GM19023 (cell line): ENCODE measurements around the gene SLC9A1.
"Not testable (repeated sequence)": the region's sequence is repeated elsewhere in the genome, so short reads cannot be mapped to it uniquely, and the experiment has no call there.

Experiments used
- ATAC-seq: cut with Tn5 transposase; IDR thresholded peaks from one replicate; pipeline ENCODE4 v1.9.1; 2021; ENCODE audit warnings: mild to moderate bottlenecking, moderate library complexity; ENCODE audit not compliant: unreplicated experiment

The SLC9A1 gene

GRCh38 chr1:27135541-27136235, 19.2 kb downstream of the SLC9A1 start:
- no peak for ATAC-seq

DNA sequence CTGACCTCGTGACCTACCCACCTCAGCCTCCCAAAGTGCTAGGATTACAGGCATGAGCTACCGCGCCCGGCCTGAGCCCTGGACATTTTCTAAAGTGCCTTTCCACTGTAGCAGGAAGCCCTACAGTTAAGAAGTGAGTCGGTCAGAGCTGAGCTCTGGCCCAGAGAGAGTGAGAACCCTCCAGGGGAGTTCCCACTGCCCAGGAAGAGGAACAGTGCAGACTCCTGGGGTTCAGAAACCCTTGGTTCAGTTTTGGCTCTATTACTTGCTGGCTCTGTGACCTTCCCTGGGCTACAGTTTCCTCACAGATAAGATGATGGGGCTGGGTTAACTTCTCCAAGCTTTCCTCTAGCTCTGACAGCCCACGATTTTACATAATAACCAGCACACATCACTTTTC, 20.9 kb downstream of the SLC9A1 start:
- ATAC-seq: peak; percentile 66

- no peak for ATAC-seq
Measured at GRCh38 chr1:27133158-27133557, 21.8 kb downstream of the SLC9A1 start.

GRCh38 chr1:27132624-27133023, 22.3 kb downstream of the SLC9A1 start:
- no peak for ATAC-seq

DNA sequence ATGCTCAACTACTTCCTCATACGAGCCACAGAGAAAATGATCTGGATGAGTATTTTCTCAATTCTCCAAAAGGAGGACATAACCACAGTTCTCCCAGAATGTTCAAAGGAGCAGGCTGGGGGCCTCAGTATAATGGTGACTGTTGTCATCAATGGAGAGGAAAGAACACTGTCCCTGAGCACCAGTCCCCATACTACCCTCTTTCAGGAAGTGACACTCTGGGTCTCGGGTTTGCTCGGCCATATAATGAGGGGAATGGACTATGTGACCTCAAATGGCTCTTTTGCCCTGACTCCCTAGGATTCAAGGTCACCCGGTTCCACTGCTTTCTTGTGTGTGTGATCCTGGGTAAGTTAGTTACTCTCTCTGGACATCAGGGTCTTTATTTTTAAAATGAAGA, 22.8 kb downstream of the SLC9A1 start:
- ATAC-seq: no peak

GRCh38 chr1:27130798-27131197, 24.1 kb downstream of the SLC9A1 start:
- ATAC-seq: no peak

DNA sequence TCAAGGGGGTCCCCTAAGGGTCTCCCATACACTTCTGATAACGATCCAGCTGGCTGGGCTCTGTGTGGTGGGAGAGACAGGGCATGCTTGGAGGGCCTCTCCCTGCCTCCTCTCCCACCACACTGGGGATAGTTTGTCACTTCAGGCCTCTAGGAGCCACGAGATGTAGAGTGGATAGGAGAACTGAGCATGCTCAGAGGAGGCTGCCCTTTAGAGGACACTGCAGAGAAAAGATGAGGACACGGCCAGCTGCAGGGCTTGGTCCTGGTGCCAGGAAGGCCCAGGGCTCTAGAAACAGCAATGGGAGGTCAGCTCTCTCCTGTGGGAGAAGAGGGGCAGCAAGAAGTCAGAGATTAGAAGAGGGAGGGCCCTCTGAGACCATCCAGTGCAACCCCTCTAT, 25.7 kb downstream of the SLC9A1 start:
- ATAC-seq: no peak

- no peak for ATAC-seq
Measured at GRCh38 chr1:27127419-27127818, 27.5 kb downstream of the SLC9A1 start.

GRCh38 chr1:27126391-27126790, 28.5 kb downstream of the SLC9A1 start:
- ATAC-seq: no peak

DNA sequence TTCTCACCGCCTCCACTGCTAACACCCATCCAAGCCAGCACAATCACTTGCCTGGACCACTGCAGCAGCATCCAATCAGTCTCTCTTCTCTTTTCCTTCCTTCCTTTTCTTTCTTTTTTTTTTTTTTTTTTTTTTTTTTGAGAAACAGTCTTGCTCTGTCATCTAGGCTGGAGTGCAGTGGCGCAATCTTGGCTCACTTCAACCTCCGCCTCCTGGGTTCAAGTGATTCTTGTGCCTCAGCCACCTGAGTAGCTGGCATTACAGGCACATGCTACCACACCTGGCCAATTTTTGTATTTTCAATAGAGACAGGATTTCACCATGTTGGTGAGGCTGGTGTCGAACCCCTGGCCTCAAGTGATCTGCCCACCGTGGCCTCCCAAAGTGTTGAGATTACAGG, 29.8 kb downstream of the SLC9A1 start:
- ATAC-seq: not testable (repeated sequence)

DNA sequence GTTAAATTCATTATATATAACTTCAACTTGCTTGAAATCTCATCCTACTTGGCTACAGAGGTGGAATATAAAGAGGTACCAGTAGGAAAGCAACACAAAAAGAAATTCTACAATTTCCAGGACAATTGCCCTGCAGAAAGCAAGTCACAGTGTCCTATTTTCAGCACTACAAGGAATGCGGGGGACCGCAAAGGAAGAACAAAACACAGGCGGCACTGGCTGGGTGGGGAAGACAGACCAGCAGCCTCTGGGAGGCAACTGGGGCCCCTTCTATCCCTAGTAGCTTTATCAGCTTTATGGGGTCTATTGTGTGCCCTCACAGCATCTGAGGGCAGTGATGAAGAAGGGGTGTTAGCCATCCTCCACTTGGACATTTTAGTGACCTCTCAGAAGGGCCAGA, 30.5 kb downstream of the SLC9A1 start:
- ATAC-seq: no peak

DNA sequence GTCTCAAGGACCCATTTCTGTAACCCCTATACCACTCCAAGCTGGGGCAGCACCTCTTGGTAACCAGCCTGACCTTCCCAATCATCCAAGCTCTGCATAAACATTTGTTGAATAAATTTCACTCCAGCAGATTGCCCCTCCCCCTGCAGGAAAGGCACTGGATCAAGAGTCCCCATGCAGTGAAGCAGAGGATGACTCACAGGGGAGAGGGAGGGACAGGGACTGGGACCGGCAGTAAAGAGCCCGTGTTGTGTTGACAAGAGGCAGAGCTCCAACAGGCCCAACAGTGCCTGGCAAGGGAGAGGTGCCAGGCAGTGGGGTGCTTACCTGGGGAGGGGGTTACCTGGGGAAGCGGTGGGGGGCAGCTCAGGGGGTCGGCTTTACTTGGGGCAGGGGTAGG, 32.3 kb downstream of the SLC9A1 start:
- no peak for ATAC-seq

DNA sequence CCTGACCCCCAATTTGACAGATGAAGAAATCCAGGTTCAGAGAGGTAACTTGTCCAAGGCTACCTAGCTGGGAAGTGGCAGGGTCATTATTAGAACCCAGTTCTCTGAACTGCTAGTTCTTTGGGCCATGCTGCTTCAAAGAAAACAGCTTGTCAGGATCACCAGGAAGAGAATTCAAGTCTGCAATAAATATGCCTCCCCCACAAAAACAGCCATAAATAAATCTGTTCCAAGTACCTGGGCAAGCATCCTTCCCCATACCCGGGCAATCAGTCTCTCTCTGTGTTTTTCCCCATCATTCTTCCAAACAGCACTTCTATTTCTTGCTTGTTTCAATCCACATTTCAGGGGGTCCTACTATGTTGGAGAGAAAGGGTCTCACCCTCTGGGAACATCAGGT, 34.1 kb downstream of the SLC9A1 start:
- no peak for ATAC-seq

GRCh38 chr1:27118440-27118689, 36.6 kb downstream of the SLC9A1 start:
- no peak for ATAC-seq

- no peak for ATAC-seq
Measured at GRCh38 chr1:27117733-27118439, 37.0 kb downstream of the SLC9A1 start.

GRCh38 chr1:27116697-27117096, 38.2 kb downstream of the SLC9A1 start:
- ATAC-seq: no peak

GRCh38 chr1:27116232-27116631, 38.7 kb downstream of the SLC9A1 start:
- no peak for ATAC-seq

- no peak for ATAC-seq
Measured at GRCh38 chr1:27114546-27114945, 40.4 kb downstream of the SLC9A1 start.

- no peak for ATAC-seq
Measured at GRCh38 chr1:27113861-27114260, 41.1 kb downstream of the SLC9A1 start.

GRCh38 chr1:27111626-27112573, 43.0 kb downstream of the SLC9A1 start:
- ATAC-seq: peak; percentile 84

GRCh38 chr1:27109103-27109822, 45.7 kb downstream of the SLC9A1 start:
- ATAC-seq: no peak
